Endometrial microvascular endothelial cells (primary cell): Measurements from ENCODE around the gene CHL1. TPM values are rescaled to one million over a fixed set of nuclear protein-coding genes. Genes with fewer than 3 reads are reported as not detected.
"Not testable (repeated sequence)": the region's sequence is repeated elsewhere in the genome, so short reads cannot be mapped to it uniquely, and the experiment has no call there.

Source experiments
- in situ Hi-C: cut with HindIII; loops from 2 replicates; pipeline ENCODE4 v1.10.0; 2017; ENCODE audit warnings: low sequenced_read_pairs, low pct_unique_long_range_greater_than_20kb; ENCODE audit errors: inconsistent ontology term
- total RNA-seq: library from RNA; depleted of rRNA; stranded (reverse); fragments of >200 nt; gene quantifications from one replicate; pipeline ENCODE4 v1.2.3, GENCODE V29; 2015; ENCODE audit errors: inconsistent ontology term

The CHL1 gene
- total RNA-seq, 1 donor from 2014 or later = not detected

GRCh38 chr3:362681-363338 lies 166.2 kb downstream of the CHL1 start:
- in situ Hi-C loops = no loop called here

- in situ Hi-C loops = no loop called here
Measured at GRCh38 chr3:364287-364686, 167.7 kb downstream of the CHL1 start.

- in situ Hi-C loops = no loop called here
Measured at GRCh38 chr3:365268-365667, 168.7 kb downstream of the CHL1 start.

GRCh38 chr3:366253-366652 lies 169.7 kb downstream of the CHL1 start:
- in situ Hi-C loops = not testable (repeated sequence)

- in situ Hi-C loops = no loop called here
Measured at GRCh38 chr3:373193-373779, 176.7 kb downstream of the CHL1 start.

GRCh38 chr3:374459-374858 lies 177.9 kb downstream of the CHL1 start:
- in situ Hi-C loops = no loop called here

- in situ Hi-C loops = no loop called here
Measured at GRCh38 chr3:377158-377561, 180.6 kb downstream of the CHL1 start.

GRCh38 chr3:380801-381200 lies 184.2 kb downstream of the CHL1 start:
- in situ Hi-C loops = no loop called here

GRCh38 chr3:385151-385550 lies 188.6 kb downstream of the CHL1 start:
- in situ Hi-C loops = no loop called here

GRCh38 chr3:394775-395174 lies 198.2 kb downstream of the CHL1 start:
- in situ Hi-C loops = no loop called here

GRCh38 chr3:396293-396692 lies 199.7 kb downstream of the CHL1 start:
- in situ Hi-C loops = no loop called here

GRCh38 chr3:399647-400046 lies 203.1 kb downstream of the CHL1 start:
- in situ Hi-C loops = no loop called here

GRCh38 chr3:403826-404225 lies 207.3 kb downstream of the CHL1 start:
- in situ Hi-C loops = no loop called here

GRCh38 chr3:409011-409410 lies 212.4 kb downstream of the CHL1 start:
- in situ Hi-C loops = no loop called here

- in situ Hi-C loops = no loop called here
Measured at GRCh38 chr3:411226-411625, 214.7 kb downstream of the CHL1 start.

GRCh38 chr3:414063-414462 lies 217.5 kb downstream of the CHL1 start:
- in situ Hi-C loops = no loop called here

- in situ Hi-C loops = no loop called here
Measured at GRCh38 chr3:418239-418929, 221.8 kb downstream of the CHL1 start.

- in situ Hi-C loops = no loop called here
Measured at GRCh38 chr3:420584-420983, 224.0 kb downstream of the CHL1 start.

GRCh38 chr3:425079-425478 lies 228.5 kb downstream of the CHL1 start:
- in situ Hi-C loops = no loop called here

- in situ Hi-C loops = no loop called here
Measured at GRCh38 chr3:426072-426471, 229.5 kb downstream of the CHL1 start.
